Activated CD8-positive, alpha-beta T cell treated with anti-CD3 and anti-CD28 coated beads for 36 hours (primary cell): Measurements from ENCODE around the gene RNF167. TPM values are rescaled to one million over a fixed set of nuclear protein-coding genes. Genes with fewer than 3 reads are reported as not detected.
A peak's percentile ranks its signal among the peaks of the same experiment; 100 is the strongest.
"Not testable (repeated sequence)": the region's sequence is repeated elsewhere in the genome, so short reads cannot be mapped to it uniquely, and the experiment has no call there.

Source experiments
- ATAC-seq: fragments of 200-7000 bp; cut with Tn5 transposase; one replicate; pipeline ENCODE4 v1.10.0; 2021; ENCODE audit warnings: mild to moderate bottlenecking, moderate library complexity
- CTCF ChIA-PET: fragments of 350-600 bp; sonication (Branson Sonifier 250); formaldehyde crosslinking; loops from one replicate; lab custom pipeline; 2021; ENCODE audit warnings: antibody characterized with exemption; lab: Charles Lee
- POLR2A ChIA-PET: fragments of 350-600 bp; sonication (Branson Sonifier 250); formaldehyde crosslinking; loops from one replicate; lab custom pipeline; 2021; ENCODE audit warnings: antibody characterized with exemption; lab: Charles Lee
- DNase-seq: peaks from one replicate; pipeline ENCODE4 v3.0.0-alpha.2; 2020
- H3K27ac Mint-ChIP-seq: one replicate; pipeline ENCODE4 v1.8.0; 2021; ENCODE audit warnings: mild to moderate bottlenecking, mixed read lengths
- H3K27me3 Mint-ChIP-seq: one replicate; pipeline ENCODE4 v1.8.0; 2021; ENCODE audit warnings: mixed read lengths
- H3K36me3 Mint-ChIP-seq: one replicate; pipeline ENCODE4 v1.8.0; 2021; ENCODE audit warnings: low read depth, mixed read lengths
- H3K4me1 Mint-ChIP-seq: one replicate; pipeline ENCODE4 v1.8.0; 2021; ENCODE audit warnings: low read depth, mixed read lengths
- H3K4me3 Mint-ChIP-seq: one replicate; pipeline ENCODE4 v1.8.0; 2021; ENCODE audit warnings: mild to moderate bottlenecking, moderate library complexity, mixed read lengths
- H3K9me3 Mint-ChIP-seq: one replicate; pipeline ENCODE4 v1.8.0; 2021; ENCODE audit warnings: mixed read lengths
- CTCF ChIP-seq: fragments of 200-600 bp; IDR thresholded peaks from one replicate; pipeline ENCODE4 v1.8.0; 2022; ENCODE audit warnings: antibody characterized with exemption, mild to moderate bottlenecking
- intact Hi-C: fragments of 100-400 bp; cut with micrococcal nuclease; formaldehyde crosslinking; loops from one replicate; pipeline ENCODE4 v1.10.0; 2022
- total RNA-seq, 2 experiments: library from RNA; stranded (reverse); gene quantifications; one replicate each; pipeline ENCODE4 v1.2.3, GENCODE V29; 2021

Gene RNF167
- total RNA-seq, 2 experiments from 2014 or later = 144 to 152 TPM

- CTCF ChIA-PET = interaction anchor here (0.8 to 2.4 kb wide), 16 partner anchors 12 to 336 kb away, joined by 3 to 19 read pairs (median 4); partner anchors contain the start of genes PSMB6, RNF167, SLC25A11 and SPAG7
- H3K4me3 Mint-ChIP-seq = no peak overlapping the region
- intact Hi-C loops = loop anchor here (10.0 kb wide), 1 partner anchor 162 kb away; no protein-coding TSS in a partner anchor
- no peaks in the 10 kb centered on the region for H3K27me3 Mint-ChIP-seq
- H3K9me3 Mint-ChIP-seq = no peaks in the 10 kb centered on the region
- peaks cover 34% of the 10 kb centered on the region for H3K4me1 Mint-ChIP-seq
- no peak for TF ChIP-seq CTCF
- H3K36me3 Mint-ChIP-seq = peaks cover 14% of the 10 kb centered on the region
- peak overlapping the region; percentile 75 for H3K27ac Mint-ChIP-seq
- DNase-seq (no peak), ATAC-seq (no peak)
- POLR2A ChIA-PET = interaction anchor here (1.1 to 5.8 kb wide), 4 partner anchors 20 to 45 kb away, joined by 3 to 41 read pairs (median 6); partner anchors contain the start of genes PFN1, RNF167 and SLC25A11
Observed at GRCh38 chr17:4902540-4902939, 37.5 kb upstream of the RNF167 start.

GRCh38 chr17:4903051-4903818 is 36.8 kb upstream of the RNF167 start, which contains the start of gene CHRNE:
Gene CHRNE, minus strand, starts transcription at chr17:4903098. Its CDS starts 35 bp downstream, at chr17:4903063.
- POLR2A ChIA-PET = interaction anchor here (0.6 to 5.8 kb wide), 5 partner anchors 21 to 208 kb away, joined by 3 to 41 read pairs (median 5); partner anchors contain the start of genes PFN1, RNF167 and SLC25A11
- peak within 1 kb of the TSS; percentile 34 for H3K4me3 Mint-ChIP-seq

GRCh38 chr17:4906642-4907041 is 33.4 kb upstream of the RNF167 start:
- intact Hi-C loops = loop anchor here (10.0 kb wide), 1 partner anchor 158 kb away; no protein-coding TSS in a partner anchor
- H3K4me3 Mint-ChIP-seq, H3K27me3 Mint-ChIP-seq, CTCF ChIA-PET, H3K36me3 Mint-ChIP-seq, DNase-seq, POLR2A ChIA-PET, H3K27ac Mint-ChIP-seq, ATAC-seq, H3K9me3 Mint-ChIP-seq: not testable (repeated sequence)
- H3K4me1 Mint-ChIP-seq = peaks cover 27% of the 10 kb centered on the region

More at GRCh38 chr17:4903051-4903818, 36.8 kb upstream of the RNF167 start, which contains the start of gene CHRNE:
- TF ChIP-seq CTCF = peak; percentile 95
- Mint-ChIP-seq H3K9me3 (no peaks in the 10 kb centered on the region), H3K4me1 (peaks cover 34% of the 10 kb centered on the region), H3K27ac (peak within 1 kb of the TSS; percentile 75), H3K27me3 (no peaks in the 10 kb centered on the region), H3K36me3 (peaks cover 14% of the 10 kb centered on the region)
- ATAC-seq (peak; percentile 52), DNase-seq (peak; percentile 91)
- intact Hi-C loops = loop anchor here (10.0 kb wide), 1 partner anchor 162 kb away; no protein-coding TSS in a partner anchor
- CTCF ChIA-PET = interaction anchor here (0.6 to 2.4 kb wide), 22 partner anchors 11 to 293 kb away, joined by 3 to 19 read pairs (median 4); partner anchors contain the start of genes PSMB6, RNF167, SLC25A11 and SPAG7

GRCh38 chr17:4908301-4908700 is 31.8 kb upstream of the RNF167 start:
- peaks cover 12% of the 10 kb centered on the region for H3K4me1 Mint-ChIP-seq
- peak; percentile 11 for ATAC-seq

More at GRCh38 chr17:4908301-4908700, 31.8 kb upstream of the RNF167 start:
- Mint-ChIP-seq H3K9me3 (no peaks in the 10 kb centered on the region), H3K36me3 (no peaks in the 10 kb centered on the region), H3K27me3 (no peaks in the 10 kb centered on the region), H3K27ac (no peak overlapping the region), H3K4me3 (no peak overlapping the region)
- TF ChIP-seq CTCF = no peak
- ChIA-PET POLR2A (interaction anchor here (0.8 to 2.7 kb wide), 7 partner anchors 7 to 58 kb away, joined by 3 to 7 read pairs (median 3); partner anchors contain the start of genes C17orf107 and ENO3), CTCF (interaction anchor here (0.6 to 2.6 kb wide), 27 partner anchors 9 to 283 kb away, joined by 3 to 24 read pairs (median 5); partner anchors contain the start of genes C17orf107, ENO3, RNF167 and SLC25A11)
- peak; percentile 31 for DNase-seq
- intact Hi-C loops = loop anchor here (10.0 kb wide), 1 partner anchor 156 kb away; no protein-coding TSS in a partner anchor
